DOHH2 (cell line): Measurements from ENCODE around the gene ECE1.

Experiments used
- H3F3A ChIP-seq: fragments of 200-600 bp; sonication (generic), shearing (Covaris generic); 2 replicates; pipeline ENCODE4 v1.6.0; 2016; ENCODE audit warnings: antibody characterized with exemption, mild to moderate bottlenecking; ENCODE audit not compliant: control insufficient read depth, insufficient read depth
- H3K27ac ChIP-seq: fragments of 200-600 bp; sonication (generic); 2 replicates; pipeline ENCODE4 v1.5.1; 2014; ENCODE audit warnings: low read depth, mild to moderate bottlenecking, low read length, moderate library complexity
- H3K27me3 ChIP-seq: fragments of 200-600 bp; sonication (generic); 2 replicates; pipeline ENCODE4 v1.6.1; 2014; ENCODE audit warnings: mild to moderate bottlenecking, low read length, mixed read lengths; ENCODE audit not compliant: control insufficient read depth
- H3K36me3 ChIP-seq: fragments of 200-600 bp; sonication (generic); 2 replicates; pipeline ENCODE4 v1.6.1; 2014; ENCODE audit warnings: mild to moderate bottlenecking, low read length, moderate library complexity, mixed read lengths; ENCODE audit not compliant: control insufficient read depth
- H3K4me1 ChIP-seq: fragments of 200-600 bp; sonication (generic); 2 replicates; pipeline ENCODE4 v1.6.1; 2014; ENCODE audit warnings: mild to moderate bottlenecking, low read length, mixed read lengths; ENCODE audit not compliant: control insufficient read depth
- H3K4me2 ChIP-seq: fragments of 200-600 bp; sonication (generic); 2 replicates; pipeline ENCODE4 v1.6.0; 2014; ENCODE audit warnings: mild to moderate bottlenecking, low read length, moderate library complexity
- H3K4me3 ChIP-seq: fragments of 200-600 bp; sonication (generic); 2 replicates; pipeline ENCODE4 v1.5.1; 2014; ENCODE audit warnings: mild to moderate bottlenecking, low read length, mixed read lengths
- H3K79me2 ChIP-seq: fragments of 200-600 bp; sonication (generic); 2 replicates; pipeline ENCODE4 v1.6.1; 2014; ENCODE audit warnings: mild to moderate bottlenecking, low read length, mixed read lengths; ENCODE audit not compliant: control insufficient read depth
- H3K9me2 ChIP-seq: fragments of 200-600 bp; sonication (generic); replicated peaks from 2 replicates; pipeline ENCODE4 v1.6.1; 2014; ENCODE audit warnings: mild to moderate bottlenecking, low read length, mixed read lengths; ENCODE audit not compliant: control insufficient read depth
- H3K9me3 ChIP-seq: fragments of 200-600 bp; sonication (generic); 2 replicates; pipeline ENCODE4 v1.6.1; 2014; ENCODE audit warnings: antibody characterized with exemption, low read length, mixed read lengths; ENCODE audit not compliant: control insufficient read depth, insufficient read depth
- H4K20me1 ChIP-seq: fragments of 200-600 bp; sonication (generic); 2 replicates; pipeline ENCODE4 v1.6.0; 2014; ENCODE audit warnings: low read depth, mild to moderate bottlenecking, antibody characterized with exemption, low read length, moderate library complexity; ENCODE audit not compliant: control insufficient read depth, insufficient read depth
- CTCF ChIP-seq: fragments of 200-600 bp; sonication (generic); IDR thresholded peaks from one replicate; pipeline ENCODE4 v1.5.1; 2014; ENCODE audit warnings: antibody characterized with exemption, mild to moderate bottlenecking, low read depth, low read length; ENCODE audit not compliant: poor library complexity, severe bottlenecking
- EZH2phosphoT487 ChIP-seq: fragments of 200-600 bp; sonication (generic); IDR thresholded peaks from 2 replicates; pipeline ENCODE4 v1.6.1; 2017; ENCODE audit warnings: borderline replicate concordance, mild to moderate bottlenecking, antibody characterized with exemption, low read length, moderate library complexity, mixed read lengths

Gene ECE1

GRCh38 chr1:21265644-21266043 is 24.6 kb downstream of the ECE1 start:
- H3K4me3 ChIP-seq: no peak overlapping the region
- TF ChIP-seq CTCF (no peak), EZH2phosphoT487 (no peak)
- H3K79me2 ChIP-seq: no peaks in the 10 kb centered on the region
- H3K4me2 ChIP-seq: no peak overlapping the region
- no peaks in the 10 kb centered on the region for H3K27me3 ChIP-seq
- H3K9me2 ChIP-seq: no peaks in the 10 kb centered on the region
- no peaks in the 10 kb centered on the region for H3K36me3 ChIP-seq
- 0 out of 2 replicates have a peak, but pooled peaks cover 7% of the 10 kb centered on the region for H4K20me1 ChIP-seq
- no peaks in the 10 kb centered on the region for H3F3A ChIP-seq
- no peaks in the 10 kb centered on the region for H3K9me3 ChIP-seq
- H3K27ac ChIP-seq: no peak overlapping the region
- H3K4me1 ChIP-seq: no peaks in the 10 kb centered on the region

- TF ChIP-seq CTCF (no peak), EZH2phosphoT487 (no peak)
- 0 out of 2 replicates have a peak, but pooled peaks cover 4% of the 10 kb centered on the region for H4K20me1 ChIP-seq
- H3F3A ChIP-seq: no peaks in the 10 kb centered on the region
- H3K9me3 ChIP-seq: no peaks in the 10 kb centered on the region
- no peak overlapping the region for H3K27ac ChIP-seq
- no peaks in the 10 kb centered on the region for H3K9me2 ChIP-seq
- H3K4me3 ChIP-seq: no peak overlapping the region
- no peaks in the 10 kb centered on the region for H3K4me1 ChIP-seq
- no peaks in the 10 kb centered on the region for H3K36me3 ChIP-seq
- no peaks in the 10 kb centered on the region for H3K79me2 ChIP-seq
- H3K27me3 ChIP-seq: no peaks in the 10 kb centered on the region
- H3K4me2 ChIP-seq: no peak overlapping the region
These were observed 25.4 kb downstream of the ECE1 start for GRCh38 chr1:21264898-21265297.

- Histone ChIP-seq H4K20me1 (0 out of 2 replicates have a peak, but pooled peaks cover 4% of the 10 kb centered on the region), H3K9me2 (no peaks in the 10 kb centered on the region), H3K27me3 (no peaks in the 10 kb centered on the region), H3K4me2 (no peak overlapping the region), H3K79me2 (no peaks in the 10 kb centered on the region), H3F3A (no peaks in the 10 kb centered on the region), H3K36me3 (no peaks in the 10 kb centered on the region), H3K4me3 (no peak overlapping the region), H3K4me1 (no peaks in the 10 kb centered on the region), H3K9me3 (no peaks in the 10 kb centered on the region), H3K27ac (no peak overlapping the region)
- TF ChIP-seq EZH2phosphoT487 (no peak), CTCF (no peak)
These were observed 26.5 kb downstream of the ECE1 start for GRCh38 chr1:21263653-21264225.
